ENCODE data around the gene RBMY1D. TPM values are rescaled to one million over a fixed set of nuclear protein-coding genes. Genes with fewer than 3 reads are reported as not detected.

RBMY1D gene
- not detected in 2 replicates for total RNA-seq

GRCh38 chrY:21894426-21894825, at the start of gene RBMY1D:
RBMY1D (minus strand) TSS chrY:21894526; CDS start chrY:21892513, 2,013 bp downstream.

GRCh38 chrY:21917932-21918331, 23.6 kb upstream of the RBMY1D start, which contains the start of gene RBMY1E:
RBMY1E (minus strand) TSS chrY:21918032; CDS start chrY:21916054, 1,978 bp downstream.

Other genes with a start within 250 kb of the RBMY1D start
- gene RBMY1E, start 23.5 kb upstream of the RBMY1D start, total RNA-seq: not detected in 2 replicates

Data from aortic smooth muscle cell (primary cell).